Epithelial cell of proximal tubule (primary cell): ENCODE results near the gene FBXL20. TPM values are rescaled to one million over a fixed set of nuclear protein-coding genes. Genes with fewer than 3 reads are reported as not detected.

Source experiments
- DNase-seq: peaks from one replicate; pipeline ENCODE4 v3.0.0-alpha.2; 2011; ENCODE audit warnings: low read depth
- H3K4me3 ChIP-seq: 2 replicates; pipeline ENCODE4 v1.5.1; 2011; ENCODE audit warnings: low read depth, mild to moderate bottlenecking, low read length
- CTCF ChIP-seq: conservative IDR thresholded peaks from 2 replicates; pipeline ENCODE4 v1.5.1; 2012; ENCODE audit warnings: low read depth, mild to moderate bottlenecking, low read length
- total RNA-seq: library from RNA; depleted of rRNA; stranded (reverse); fragments of >200 nt; gene quantifications from 2 replicates; pipeline ENCODE4 v1.2.3, GENCODE V29; 2015

FBXL20 gene
- total RNA-seq, 1 donor from 2014 or later = 9.3 TPM

GRCh38 chr17:39212195-39212810 is 189.1 kb downstream of the FBXL20 start:
- TF ChIP-seq CTCF = no peak

GRCh38 chr17:39210093-39210434 is 191.4 kb downstream of the FBXL20 start:
- no peak for TF ChIP-seq CTCF
- no peak for DNase-seq
- H3K4me3 ChIP-seq = peak overlapping the region; percentile 45

More at GRCh38 chr17:39212195-39212810, 189.1 kb downstream of the FBXL20 start:
- no peak overlapping the region for H3K4me3 ChIP-seq
- DNase-seq = no peak

DNA sequence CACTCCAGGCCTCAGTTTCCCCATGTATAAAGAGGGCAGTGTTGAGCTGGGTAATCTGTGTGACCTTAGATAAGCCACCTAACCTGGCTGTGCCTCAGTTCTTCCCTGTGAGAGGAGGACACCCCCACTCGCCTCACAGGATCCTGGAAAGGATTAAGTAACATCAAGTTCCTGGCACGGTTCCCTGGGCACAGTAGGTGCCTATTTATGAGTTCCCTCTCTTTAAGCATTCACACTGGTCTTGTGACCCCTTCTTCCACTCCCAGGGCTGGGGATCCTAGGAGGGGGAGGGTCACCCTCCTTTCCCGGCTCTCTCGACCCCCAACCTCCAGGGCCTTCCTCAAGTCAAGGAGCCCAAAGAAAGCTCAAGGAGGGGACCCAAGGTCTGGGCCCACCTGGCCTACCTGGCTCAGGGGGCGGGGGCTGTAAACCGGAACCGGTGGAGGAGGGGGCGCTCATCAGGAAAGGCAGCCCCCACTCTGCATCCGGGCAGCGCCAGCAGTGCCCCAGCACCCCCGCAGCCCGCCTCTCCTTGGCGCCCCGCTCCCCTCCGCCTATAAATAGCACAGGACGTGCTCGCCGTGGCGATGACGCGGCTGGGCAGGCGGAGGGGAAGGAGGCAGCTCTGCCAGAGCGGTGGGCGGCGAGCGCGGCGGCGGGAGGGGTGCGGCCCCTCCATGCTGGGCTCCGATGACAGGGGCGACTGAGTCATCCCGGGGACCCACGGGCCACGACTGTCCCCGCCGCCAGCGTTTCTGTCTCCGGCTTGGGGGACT is 191.9 kb downstream of the FBXL20 start:
- no peak for TF ChIP-seq CTCF
- peak overlapping the region; percentile 45 for H3K4me3 ChIP-seq
- no peak for DNase-seq

DNA sequence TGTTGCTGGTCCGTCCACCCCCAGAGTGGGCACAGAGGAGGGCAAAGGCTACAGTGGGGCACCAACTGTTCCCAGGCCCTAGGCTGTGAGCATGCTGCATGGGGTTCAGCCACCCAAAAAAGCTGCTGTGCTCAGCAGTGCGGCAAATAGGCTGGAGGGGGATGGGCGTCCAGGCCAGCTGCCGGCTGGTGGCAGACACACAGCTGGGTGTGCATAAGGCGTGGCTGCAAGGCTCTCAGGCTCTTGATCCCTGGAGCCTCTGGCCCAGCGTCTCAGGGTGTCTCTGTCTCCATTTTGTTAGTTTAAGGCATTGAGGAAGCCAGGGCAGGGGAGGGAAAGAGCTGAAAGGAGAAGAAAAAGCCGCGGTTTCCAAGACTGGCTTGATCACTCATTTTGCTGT is 192.5 kb downstream of the FBXL20 start:
- no peak for DNase-seq
- no peak overlapping the region for H3K4me3 ChIP-seq
- TF ChIP-seq CTCF = no peak

GRCh38 chr17:39208136-39208535 is 193.3 kb downstream of the FBXL20 start:
- no peak for DNase-seq
- no peak for TF ChIP-seq CTCF
- H3K4me3 ChIP-seq = no peak overlapping the region

DNA sequence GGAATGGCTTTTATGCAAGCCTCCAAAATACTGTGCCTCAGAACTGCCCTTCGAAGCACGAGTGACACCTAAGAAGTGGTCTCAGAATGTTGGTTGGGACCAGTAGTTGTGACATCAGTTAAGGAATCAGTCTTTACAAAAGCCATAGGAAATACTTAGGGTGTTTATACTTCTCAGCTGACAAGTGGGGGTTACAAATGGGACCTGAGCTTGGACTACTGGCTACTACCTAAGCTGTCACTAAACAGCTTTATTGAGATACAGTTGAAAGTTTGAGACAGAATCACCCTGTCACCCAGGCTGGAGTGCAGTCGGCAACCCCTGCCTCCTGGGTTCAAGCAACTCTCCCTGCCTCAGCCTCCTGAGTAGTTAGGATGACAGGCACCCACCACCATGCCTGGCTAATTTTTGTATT is 196.3 kb downstream of the FBXL20 start:
- no peak for TF ChIP-seq CTCF
- H3K4me3 ChIP-seq = no peak overlapping the region

GRCh38 chr17:39204245-39204644 is 197.2 kb downstream of the FBXL20 start:
- no peak for DNase-seq
- TF ChIP-seq CTCF = no peak
- H3K4me3 ChIP-seq = no peak overlapping the region

More for the DNA sequence above, 196.3 kb downstream of the FBXL20 start:
- no peak for DNase-seq
